Mesendoderm (in vitro differentiated cells): ENCODE measurements around the gene KLHL11.
"Not testable (repeated sequence)": the region's sequence is repeated elsewhere in the genome, so short reads cannot be mapped to it uniquely, and the experiment has no call there.

ENCODE experiments used
- DNase-seq: peaks from one replicate; pipeline ENCODE4 v3.0.0; 2013
- H2AK5ac ChIP-seq: 2 replicates; pipeline ENCODE4 v1.6.1; 2013; ENCODE audit warnings: low read length, inconsistent platforms
- H2BK120ac ChIP-seq: 2 replicates; pipeline ENCODE4 v1.6.1; 2013; ENCODE audit warnings: low read depth, mild to moderate bottlenecking, low read length, moderate library complexity, mixed read lengths
- H2BK15ac ChIP-seq: replicated peaks from 2 replicates; pipeline ENCODE4 v1.6.1; 2013; ENCODE audit warnings: low read depth, mild to moderate bottlenecking, moderate library complexity
- H2BK5ac ChIP-seq: 2 replicates; pipeline ENCODE4 v1.6.1; 2013; ENCODE audit warnings: low read length, inconsistent platforms
- H3K18ac ChIP-seq: 2 replicates; pipeline ENCODE4 v1.6.1; 2013; ENCODE audit warnings: mild to moderate bottlenecking, low read length, mixed read lengths
- H3K23ac ChIP-seq: one replicate; pipeline ENCODE4 v1.6.1; 2013; ENCODE audit warnings: low read length
- H3K27ac ChIP-seq: 2 replicates; pipeline ENCODE4 v1.5.1; 2013; ENCODE audit warnings: low read depth, mild to moderate bottlenecking, inconsistent platforms, low read length, moderate library complexity
- H3K27me3 ChIP-seq: 2 replicates; pipeline ENCODE4 v1.6.1; 2013; ENCODE audit warnings: low read length, control low read depth, mild to moderate bottlenecking, inconsistent platforms; ENCODE audit not compliant: insufficient read depth, poor library complexity
- H3K36me3 ChIP-seq: 2 replicates; pipeline ENCODE4 v1.6.1; 2013; ENCODE audit warnings: low read length, inconsistent platforms; ENCODE audit not compliant: control insufficient read depth, insufficient read depth
- H3K4ac ChIP-seq: one replicate; pipeline ENCODE4 v1.6.1; 2013; ENCODE audit warnings: low read depth, mild to moderate bottlenecking, low read length, moderate library complexity
- H3K4me1 ChIP-seq: 2 replicates; pipeline ENCODE4 v1.6.1; 2013; ENCODE audit warnings: low read depth, low read length, inconsistent platforms; ENCODE audit not compliant: control insufficient read depth
- H3K4me2 ChIP-seq: 2 replicates; pipeline ENCODE4 v1.6.1; 2013; ENCODE audit warnings: low read length
- H3K4me3 ChIP-seq: 2 replicates; pipeline ENCODE4 v1.5.1; 2013; ENCODE audit warnings: mild to moderate bottlenecking, low read length
- H3K56ac ChIP-seq: one replicate; pipeline ENCODE4 v1.6.1; 2013; ENCODE audit warnings: low read length
- H3K79me1 ChIP-seq: 2 replicates; pipeline ENCODE4 v1.6.1; 2013; ENCODE audit warnings: low read length, inconsistent platforms
- H3K79me2 ChIP-seq: 2 replicates; pipeline ENCODE4 v1.6.1; 2013; ENCODE audit warnings: mild to moderate bottlenecking, low read length; ENCODE audit not compliant: control insufficient read depth, insufficient read depth
- H3K9ac ChIP-seq: 2 replicates; pipeline ENCODE4 v1.6.1; 2013; ENCODE audit warnings: low read length, inconsistent platforms
- H4K5ac ChIP-seq: one replicate; pipeline ENCODE4 v1.6.1; 2013; ENCODE audit warnings: low read length
- H4K8ac ChIP-seq: one replicate; pipeline ENCODE4 v1.6.1; 2013; ENCODE audit warnings: low read depth, mild to moderate bottlenecking, control low read depth, low read length, moderate library complexity
- WGBS: extraction: QIAGEN DNeasy Blood & Tissue Kit; methylation state at CpG from one replicate; pipeline ENCODE4 v1.1.7; 2013; ENCODE audit warnings: low lambda C conversion rate, missing lambda C conversion rate; ENCODE audit not compliant: insufficient coverage; ENCODE audit errors: extremely low coverage; 5-methylcytosine and 5-hydroxymethylcytosine counted together

KLHL11 gene

GRCh38 chr17:41840781-41841180, 24.4 kb downstream of the KLHL11 start:
- not testable (repeated sequence) for H3K4me2 ChIP-seq, H2AK5ac ChIP-seq, H4K5ac ChIP-seq, H3K9ac ChIP-seq, H3K27ac ChIP-seq, H2BK15ac ChIP-seq, H3K23ac ChIP-seq, H2BK120ac ChIP-seq, H4K8ac ChIP-seq, DNase-seq, H3K4me3 ChIP-seq, H3K4ac ChIP-seq, H3K56ac ChIP-seq, H3K4me1 ChIP-seq, H3K36me3 ChIP-seq, H2BK5ac ChIP-seq, H3K79me2 ChIP-seq, H3K18ac ChIP-seq, H3K27me3 ChIP-seq, H3K79me1 ChIP-seq
- WGBS = no CpG with 5 or more reads among the region's 6 CpGs

GRCh38 chr17:41839448-41839847, 25.8 kb downstream of the KLHL11 start:
- H3K4me2 ChIP-seq, H3K27me3 ChIP-seq, H3K4me1 ChIP-seq, H2AK5ac ChIP-seq, DNase-seq, H3K79me1 ChIP-seq, H3K56ac ChIP-seq, H3K9ac ChIP-seq, H2BK120ac ChIP-seq, H2BK15ac ChIP-seq, H3K18ac ChIP-seq, H3K4ac ChIP-seq, H3K79me2 ChIP-seq, H3K23ac ChIP-seq, H2BK5ac ChIP-seq, H3K27ac ChIP-seq, H4K8ac ChIP-seq, H4K5ac ChIP-seq, H3K4me3 ChIP-seq, H3K36me3 ChIP-seq: not testable (repeated sequence)
- no CpG with 5 or more reads among the region's 2 CpGs for WGBS

- Histone ChIP-seq H3K4me3 (no peak within 1 kb of the TSS), H3K27me3 (no peaks in the 10 kb centered on the region), H4K8ac (no peak within 1 kb of the TSS), H3K23ac (no peak within 1 kb of the TSS), H2BK15ac (no peak within 1 kb of the TSS), H2BK120ac (no peak within 1 kb of the TSS), H3K4ac (no peak within 1 kb of the TSS), H3K79me1 (peaks cover 1% of the 10 kb centered on the region), H3K4me2 (no peak within 1 kb of the TSS), H4K5ac (no peak within 1 kb of the TSS), H3K56ac (no peak within 1 kb of the TSS), H3K18ac (no peak within 1 kb of the TSS), H3K9ac (no peak within 1 kb of the TSS), H3K27ac (no peak within 1 kb of the TSS), H3K36me3 (peaks cover 2% of the 10 kb centered on the region), H2AK5ac (no peak within 1 kb of the TSS), H3K79me2 (no peaks in the 10 kb centered on the region), H3K4me1 (peaks cover 2% of the 10 kb centered on the region), H2BK5ac (no peak within 1 kb of the TSS)
- no CpG with 5 or more reads among the region's 15 CpGs for WGBS
- DNase-seq = no peak
Observed at GRCh38 chr17:41837761-41838538, 27.3 kb downstream of the KLHL11 start, which contains the start of gene KLHL10. TSS of gene KLHL10 (plus strand) at chr17:41837825. CDS start at chr17:41837933, 108 bp downstream.

GRCh38 chr17:41836550-41837196, 28.6 kb downstream of the KLHL11 start:
- H3K4me3 ChIP-seq = no peak overlapping the region
- peak overlapping the region; percentile 53 for H3K9ac ChIP-seq
- peak overlapping the region; percentile 89 for H3K56ac ChIP-seq
- no peaks in the 10 kb centered on the region for H3K27me3 ChIP-seq
- no peak overlapping the region for H3K27ac ChIP-seq
- H4K8ac ChIP-seq = no peak overlapping the region
- no peak overlapping the region for H2AK5ac ChIP-seq
- peaks cover 2% of the 10 kb centered on the region for H3K4me1 ChIP-seq
- no peak overlapping the region for H3K18ac ChIP-seq
- no peak overlapping the region for H2BK15ac ChIP-seq
- no peak overlapping the region for H2BK5ac ChIP-seq
- peaks cover 1% of the 10 kb centered on the region for H3K79me1 ChIP-seq
- no CpG with 5 or more reads among the region's 21 CpGs for WGBS
- no peak overlapping the region for H3K4ac ChIP-seq
- H3K79me2 ChIP-seq = no peaks in the 10 kb centered on the region
- no peak overlapping the region for H2BK120ac ChIP-seq
- DNase-seq = no peak
- no peak overlapping the region for H3K23ac ChIP-seq
- no peak overlapping the region for H4K5ac ChIP-seq
- peak overlapping the region; percentile 70 for H3K4me2 ChIP-seq
- peaks cover 2% of the 10 kb centered on the region for H3K36me3 ChIP-seq

- Histone ChIP-seq H3K79me1 (peaks cover 1% of the 10 kb centered on the region), H2BK5ac (no peak within 1 kb of the TSS), H3K27ac (no peak within 1 kb of the TSS), H2AK5ac (no peak within 1 kb of the TSS), H2BK15ac (no peak within 1 kb of the TSS), H3K4ac (peak within 1 kb of the TSS; percentile 63), H3K4me1 (peaks cover 2% of the 10 kb centered on the region), H4K5ac (no peak within 1 kb of the TSS), H4K8ac (peak within 1 kb of the TSS; percentile 57), H2BK120ac (no peak within 1 kb of the TSS), H3K27me3 (no peaks in the 10 kb centered on the region), H3K9ac (peak within 1 kb of the TSS; percentile 92), H3K79me2 (no peaks in the 10 kb centered on the region), H3K23ac (no peak within 1 kb of the TSS), H3K4me2 (peak within 1 kb of the TSS; percentile 70), H3K18ac (peak within 1 kb of the TSS; percentile 53), H3K56ac (peak within 1 kb of the TSS; percentile 97), H3K36me3 (peaks cover 2% of the 10 kb centered on the region), H3K4me3 (peak within 1 kb of the TSS; percentile 87)
- peak; percentile 48 for DNase-seq
- no CpG with 5 or more reads among the region's 72 CpGs for WGBS
Observed at GRCh38 chr17:41835800-41836549, 29.2 kb downstream of the KLHL11 start, which contains the start of gene NT5C3B. TSS of gene NT5C3B (minus strand) at chr17:41836232. CDS start at chr17:41836193, 39 bp downstream.
